Activated CD4-positive, alpha-beta T cell treated with anti-CD3 and anti-CD28 coated beads, Interleukin-2, amount 50 U/mL, for 4 hours (primary cell): ENCODE data around the gene NRK.
"Not testable (repeated sequence)": the region's sequence is repeated elsewhere in the genome, so short reads cannot be mapped to it uniquely, and the experiment has no call there.

ENCODE experiments used
- DNase-seq, 2 experiments: peaks; one replicate each; pipeline ENCODE4 v3.0.0-alpha.2; 2020

The NRK gene

DNA sequence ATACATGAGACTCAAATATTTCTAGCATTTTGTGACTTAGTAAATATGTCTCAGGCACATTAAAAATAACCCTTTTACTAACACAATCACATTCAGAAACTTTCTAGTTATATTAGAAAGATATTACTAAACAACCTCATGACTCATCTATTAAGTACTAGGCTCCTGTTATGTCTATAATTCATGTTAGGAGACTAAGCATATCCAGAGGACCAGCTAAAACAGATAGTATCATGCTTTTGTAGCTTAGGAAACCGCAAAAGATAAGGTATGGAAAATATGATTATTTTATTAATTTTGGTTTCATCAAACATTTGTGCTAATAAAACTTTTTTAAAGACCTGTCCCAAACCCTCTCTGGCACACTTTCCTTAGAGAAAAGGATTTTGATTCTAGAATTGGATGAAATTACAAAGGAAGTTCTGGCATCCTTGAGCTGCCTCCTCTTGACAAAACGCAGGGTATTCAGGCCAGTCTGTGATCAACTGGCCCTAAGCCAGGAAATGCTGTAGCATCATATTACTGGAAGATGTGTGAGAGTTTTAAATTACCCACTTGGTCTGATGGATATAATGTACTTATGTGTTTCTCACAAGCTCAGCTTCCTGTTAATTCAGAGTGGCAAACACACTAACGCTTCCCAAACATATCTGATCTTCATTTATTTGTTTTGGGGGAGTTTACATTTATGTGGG lies 60.4 kb downstream of the NRK start:
- no peak for DNase-seq

DNA sequence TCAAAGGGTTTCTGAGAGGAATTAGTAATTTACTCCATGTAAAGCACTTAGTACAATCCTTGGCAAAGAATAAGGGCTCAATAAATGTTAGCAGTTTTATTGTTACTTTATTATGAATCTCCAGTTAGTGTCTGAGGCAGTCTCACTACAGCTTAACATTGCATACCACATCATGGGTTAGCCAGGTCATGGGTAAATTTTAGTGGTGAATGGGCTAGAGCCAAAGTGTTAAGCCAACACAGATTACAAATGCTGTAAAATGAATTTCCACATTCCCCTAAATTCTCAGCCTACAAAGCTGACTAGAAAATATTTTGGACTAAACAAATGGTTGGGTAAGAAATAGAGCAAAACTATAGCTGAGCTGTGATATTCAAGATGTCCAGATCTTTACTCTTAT lies 72.4 kb downstream of the NRK start:
- no peak for DNase-seq

DNA sequence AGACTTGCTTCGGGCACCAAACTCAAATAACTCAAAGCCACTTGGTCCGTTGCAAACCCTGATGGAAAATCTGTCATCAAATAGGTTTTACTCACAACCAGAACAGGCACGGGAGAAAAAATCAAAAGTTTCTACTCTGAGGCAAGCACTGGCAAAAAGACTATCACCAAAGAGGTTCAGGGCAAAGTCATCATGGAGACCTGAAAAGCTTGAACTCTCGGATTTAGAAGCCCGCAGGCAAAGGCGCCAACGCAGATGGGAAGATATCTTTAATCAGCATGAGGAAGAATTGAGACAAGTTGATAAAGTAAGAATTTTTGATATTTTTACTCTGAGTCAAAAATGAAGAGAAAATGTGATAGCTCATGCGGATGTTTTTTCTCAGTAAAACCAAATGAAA lies 87.2 kb downstream of the NRK start:
- no peak for DNase-seq

DNA sequence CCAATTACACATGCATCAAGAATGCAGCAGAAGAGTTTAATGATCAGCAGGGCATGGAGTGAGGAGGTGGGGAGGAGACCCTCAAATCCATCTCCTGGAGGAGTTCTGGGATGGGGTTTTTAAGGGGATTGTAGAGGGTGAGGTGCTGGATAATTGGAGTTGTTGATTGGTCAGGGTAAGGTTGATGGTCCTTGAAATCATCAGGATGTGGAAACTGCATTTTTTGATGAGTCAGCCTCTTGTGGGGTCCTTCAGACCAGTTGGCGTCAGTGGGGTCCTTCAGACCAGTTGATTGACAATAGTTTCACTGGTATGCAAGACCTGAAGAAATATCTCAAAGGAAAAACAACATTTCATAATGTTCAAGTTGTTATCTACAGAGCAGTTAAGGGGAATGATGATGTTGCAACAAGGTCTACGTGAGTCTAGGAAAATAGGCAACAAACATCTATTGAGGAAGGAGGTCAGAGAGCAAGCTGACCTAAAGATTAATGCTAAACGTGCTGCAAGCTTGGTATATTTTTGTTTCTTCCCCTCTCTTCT lies 88.3 kb downstream of the NRK start:
- DNase-seq = no peak

DNA sequence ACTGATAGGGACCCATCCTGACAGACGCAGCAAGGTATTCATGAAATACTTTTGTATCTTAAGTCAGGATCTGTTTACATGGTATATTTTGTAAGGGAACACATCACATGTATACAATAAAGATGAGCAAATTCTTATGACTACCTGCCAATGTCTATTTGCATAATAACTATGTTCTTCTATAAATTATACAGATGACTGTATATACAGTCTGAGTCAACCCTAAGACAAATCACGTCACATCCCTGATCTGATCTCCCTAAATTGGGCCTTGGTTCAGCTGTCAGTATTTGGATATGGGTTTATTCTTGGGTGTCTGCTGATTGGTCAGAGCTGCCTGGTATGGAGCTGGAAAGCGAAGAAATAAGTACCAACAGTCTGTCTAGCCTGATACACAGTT lies 122.9 kb downstream of the NRK start:
- no peak for DNase-seq

DNA sequence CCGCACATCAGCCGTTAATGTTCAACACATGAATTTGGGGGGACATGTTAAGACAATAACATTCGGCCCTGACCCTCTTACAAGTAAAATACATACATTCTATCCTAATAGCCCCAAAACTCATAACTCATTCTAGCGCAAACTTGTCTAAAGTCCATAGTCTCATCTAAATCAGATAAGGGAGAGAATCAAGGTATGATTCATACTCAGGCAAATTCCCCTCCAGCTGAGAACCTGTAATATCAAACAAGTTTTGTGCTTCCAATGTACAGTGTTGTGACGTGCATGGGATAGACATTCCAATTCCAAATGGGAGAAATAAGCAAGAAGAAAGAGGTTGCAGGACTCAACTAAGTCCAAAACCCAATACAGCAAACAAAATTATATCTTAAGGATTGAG lies 147.1 kb downstream of the NRK start:
- no peak for DNase-seq

DNA sequence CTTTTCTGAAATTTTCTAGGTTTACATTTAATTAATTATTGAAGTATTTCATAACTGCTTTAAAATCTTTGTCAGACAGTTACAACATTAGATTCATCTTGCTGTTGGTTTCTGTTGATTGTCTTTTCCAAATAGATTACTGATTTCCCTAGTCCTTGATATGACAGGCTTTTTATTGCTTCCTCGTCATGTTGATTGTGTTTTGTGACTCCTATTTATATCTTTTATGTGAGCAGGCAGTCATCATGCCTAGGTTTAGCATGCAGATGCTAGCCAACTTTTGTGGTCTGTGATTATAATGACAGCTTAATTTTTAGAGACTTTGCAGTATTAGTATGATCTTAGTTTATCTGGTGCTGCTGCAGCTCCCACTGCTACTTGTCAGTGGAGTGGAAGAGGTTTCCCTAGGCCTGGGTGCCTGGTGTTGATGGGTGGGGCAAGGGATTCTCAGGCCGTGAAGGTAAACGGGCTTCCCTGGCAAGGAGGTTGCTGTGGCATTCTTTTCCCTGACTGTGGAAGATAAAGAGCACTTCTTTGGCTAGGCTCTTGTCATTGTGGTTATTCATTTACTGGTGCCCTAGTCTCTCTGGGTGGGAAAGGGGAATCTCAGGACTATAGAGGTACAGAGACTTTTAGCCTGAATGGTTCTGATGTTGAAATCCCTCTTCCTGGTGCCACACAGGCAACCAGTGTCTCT lies 150.5 kb downstream of the NRK start:
- DNase-seq = no peak

DNA sequence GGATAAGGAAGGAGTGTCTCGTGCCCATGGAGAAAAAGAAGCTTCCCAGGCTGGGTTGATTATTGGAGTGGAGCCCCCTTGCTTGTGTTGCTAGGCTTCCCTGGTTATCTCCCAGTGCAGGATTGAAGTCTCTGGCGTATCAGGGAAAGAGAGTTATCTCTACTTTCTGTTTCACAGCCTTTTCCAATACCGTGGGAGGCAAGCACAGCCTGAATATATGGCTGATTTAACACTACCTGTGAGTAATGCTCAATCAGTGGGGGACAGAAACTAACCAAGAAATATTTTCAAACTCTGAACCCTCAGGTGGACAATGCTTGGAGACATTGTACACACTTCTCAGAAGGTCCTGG lies 151.0 kb downstream of the NRK start:
- no peak for DNase-seq

DNA sequence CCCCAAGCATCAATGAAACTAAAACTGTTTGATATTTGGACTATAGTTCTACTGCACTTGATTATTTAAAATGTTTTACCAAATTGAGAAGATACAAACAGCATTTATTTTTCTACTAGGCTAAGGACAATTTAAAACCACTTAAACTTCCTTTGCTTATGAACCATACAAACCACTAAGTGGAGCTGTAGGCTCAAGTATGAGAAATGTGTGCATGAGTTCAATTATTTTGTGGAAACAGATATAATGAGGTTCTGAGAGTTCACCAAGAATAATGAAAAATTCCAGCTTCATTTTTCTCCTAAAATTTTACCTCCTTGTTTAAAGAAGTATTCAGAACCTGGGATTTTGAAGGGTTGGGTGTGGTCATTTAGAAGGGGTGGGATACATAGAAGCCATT lies 153.0 kb downstream of the NRK start:
- no peak for DNase-seq

DNA sequence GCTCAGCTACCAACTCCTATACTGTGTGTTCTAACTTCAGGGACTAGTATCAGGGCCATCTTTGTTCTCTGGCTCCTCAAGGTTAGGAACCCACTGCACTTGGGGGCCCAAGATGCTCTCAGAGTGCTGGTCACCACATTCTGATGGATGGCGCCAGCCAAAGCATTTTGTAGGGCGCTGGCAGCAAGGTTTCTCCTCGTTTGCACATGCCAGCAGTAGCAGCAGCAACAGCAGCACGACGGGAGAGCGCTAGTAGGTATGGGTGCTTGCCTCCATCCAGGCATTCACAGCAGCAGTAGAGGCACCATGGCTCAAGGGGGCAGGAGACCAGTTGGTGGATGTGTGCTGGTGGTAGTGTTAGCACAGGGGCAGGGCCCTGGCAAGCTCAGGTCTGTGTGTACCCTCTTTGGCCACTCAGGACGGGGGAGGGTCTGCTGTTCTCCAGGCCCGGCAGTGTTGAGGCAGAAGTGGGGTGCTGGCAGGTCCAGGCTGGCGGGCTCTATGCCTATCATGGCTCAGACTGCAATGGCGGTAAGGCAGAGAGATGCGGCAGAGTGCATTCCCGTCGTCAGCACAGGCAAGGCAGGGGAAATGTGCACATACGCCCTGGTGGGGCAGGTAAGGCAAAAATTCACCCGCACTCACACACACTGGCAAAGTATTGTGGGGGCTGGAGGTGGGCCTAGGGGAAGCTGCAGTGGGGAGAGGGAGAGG lies 159.6 kb downstream of the NRK start:
- DNase-seq = no peak

DNA sequence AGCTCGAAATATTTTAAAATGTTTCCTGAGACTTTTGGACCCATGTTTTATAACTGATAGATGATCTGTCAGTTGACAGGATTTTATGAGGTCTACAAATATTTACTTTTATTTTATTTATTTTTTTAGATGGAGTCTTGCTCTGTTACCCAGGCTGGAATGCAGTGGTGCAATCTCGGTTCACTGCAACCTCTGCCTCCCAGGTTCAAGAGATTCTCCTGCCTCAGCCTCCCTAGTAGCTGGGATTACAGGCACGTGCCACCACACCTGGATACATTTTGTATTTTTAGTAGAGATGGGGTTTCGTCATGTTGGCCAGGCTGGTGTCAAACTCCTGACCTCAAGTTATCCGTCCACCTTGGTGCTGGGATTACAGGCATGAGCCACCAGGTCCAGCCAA lies 166.1 kb downstream of the NRK start:
- not testable (repeated sequence) for DNase-seq

DNA sequence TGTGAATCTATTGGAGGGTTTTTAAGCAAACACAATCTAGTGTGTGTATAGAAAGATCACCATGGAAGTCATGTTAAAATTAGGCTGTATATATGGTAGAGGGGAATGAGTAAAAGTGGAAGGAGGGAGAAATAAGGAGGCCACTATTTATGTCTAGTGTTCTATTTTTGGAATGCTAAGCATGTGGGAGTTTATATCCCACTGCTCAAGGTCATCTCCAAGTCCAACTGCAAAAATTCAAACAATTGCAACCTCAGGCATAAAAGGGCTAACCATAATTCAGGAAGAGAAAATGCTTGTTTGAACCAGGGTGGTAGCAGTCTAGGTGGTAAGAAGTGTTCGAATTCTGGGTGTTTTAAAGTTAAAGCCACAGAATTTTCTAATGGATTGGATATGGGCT lies 177.0 kb downstream of the NRK start:
- DNase-seq = no peak

DNA sequence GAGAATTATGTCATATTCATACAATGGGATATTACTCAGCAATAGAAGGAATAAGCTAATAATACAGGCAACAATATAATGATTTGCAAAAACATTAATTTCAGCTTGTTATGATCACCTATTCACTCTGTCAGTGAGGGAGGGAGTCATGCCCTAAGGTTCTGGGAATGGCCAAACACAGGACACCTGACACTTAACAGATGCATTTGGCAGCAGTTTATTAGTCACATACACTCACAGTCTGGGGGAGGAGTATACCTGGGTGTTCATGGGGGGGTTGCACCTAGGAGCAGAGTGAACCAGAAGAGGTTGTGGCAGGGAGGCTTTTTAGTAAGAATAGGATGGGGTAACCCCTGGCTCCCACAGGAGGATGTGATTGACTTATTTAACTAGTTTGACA lies 177.9 kb downstream of the NRK start:
- no peak for DNase-seq

DNA sequence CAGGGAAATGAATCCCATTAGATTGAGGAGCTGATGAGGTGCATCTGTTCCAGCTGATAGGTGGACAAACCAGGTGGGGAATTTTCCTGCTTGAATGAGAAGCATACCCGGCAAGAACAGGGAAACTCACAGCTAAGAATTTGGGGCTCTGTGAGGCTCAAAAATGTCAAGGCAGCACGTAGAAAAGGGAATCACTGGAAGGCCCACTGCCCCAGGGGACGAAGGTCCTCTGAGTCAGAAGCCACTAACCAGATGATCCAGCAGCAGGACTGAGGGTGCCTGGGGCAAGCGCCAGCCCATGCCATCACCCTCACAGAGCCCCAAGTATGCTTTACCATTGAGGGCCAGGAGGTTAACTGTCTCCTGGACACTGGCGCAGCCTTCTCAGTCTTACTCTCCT lies 178.3 kb downstream of the NRK start:
- not testable (repeated sequence) for DNase-seq

DNA sequence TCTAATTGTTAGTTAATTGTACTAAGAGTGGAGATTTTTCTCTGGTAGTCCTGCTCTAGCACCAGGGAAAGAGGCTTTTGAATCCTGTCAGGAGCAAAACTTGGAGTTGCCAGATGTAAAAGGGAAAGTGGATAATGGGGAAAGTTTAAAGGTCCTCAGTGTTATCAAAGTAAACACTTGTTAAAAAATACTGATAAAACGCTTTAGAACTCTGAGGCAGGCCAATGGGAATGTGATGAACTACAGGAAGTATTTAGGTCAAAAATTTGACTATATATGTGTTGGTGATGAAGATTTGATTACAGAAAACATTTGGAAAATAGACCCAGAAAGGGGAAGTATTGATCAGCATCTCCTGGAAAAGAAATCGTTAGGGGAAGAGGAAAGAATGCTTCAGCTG lies 183.3 kb downstream of the NRK start:
- no peak for DNase-seq

DNA sequence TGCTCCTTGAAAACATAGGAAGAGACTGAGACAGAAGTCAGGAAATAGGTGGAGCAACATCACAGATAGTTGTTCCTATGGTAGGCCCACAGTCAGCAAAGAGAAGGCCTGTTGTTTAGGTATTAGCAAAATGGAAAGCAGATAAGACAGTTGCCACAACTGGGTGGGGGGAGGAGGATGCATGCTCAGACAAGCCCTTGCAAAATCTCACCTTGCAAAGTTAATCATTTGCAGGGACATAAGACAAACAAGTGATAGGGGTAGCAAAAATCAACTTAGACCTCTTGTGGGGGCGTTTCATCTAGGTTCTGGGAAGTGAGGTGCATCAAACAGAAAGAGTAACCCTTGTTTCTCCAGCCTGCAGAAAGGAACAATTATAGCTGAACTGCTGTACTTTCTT lies 185.5 kb downstream of the NRK start:
- no peak for DNase-seq
